ENCODE measurements around the gene SLC25A48.

- TF ChIP-seq CTCF (conservative IDR thresholded peaks at IDR 0.05; ENCODE audit: low read depth, low read length) (no peak), EZH2 (IDR thresholded peaks at IDR 0.05; ENCODE audit: borderline replicate concordance, low read depth, low read length, poor library complexity, severe bottlenecking) (no peak)
Measured at GRCh38 chr5:135875567-135875966, 41.1 kb downstream of the SLC25A48 start.

Data from A673 (cell line).